OCI-LY7 (cell line): Measurements from ENCODE around the gene PTPRM. TPM values are rescaled to one million over a fixed set of nuclear protein-coding genes. Genes with fewer than 3 reads are reported as not detected.

Experiments
- BruUV-seq: library from RNA; stranded (reverse); fragments of 400-500 nt; replicated peaks from 2 replicates; lab custom pipeline; 2021; lab: Mats Ljungman, UMichigan
- CTCF ChIA-PET: fragments of 300-600 bp; sonication (Branson Sonifier 250); formaldehyde crosslinking; loops from one replicate; lab custom pipeline; 2022; ENCODE audit warnings: antibody characterized with exemption; ENCODE audit not compliant: unreplicated experiment; lab: Charles Lee
- POLR2A ChIA-PET: fragments of 300-600 bp; sonication (Branson Sonifier 250); formaldehyde crosslinking; loops from one replicate; lab custom pipeline; 2022; ENCODE audit warnings: antibody characterized with exemption; lab: Charles Lee
- DNase-seq: peaks from one replicate; pipeline ENCODE4 v3.0.0-alpha.2; 2015; ENCODE audit warnings: low spot score
- H2AFZ ChIP-seq: fragments of 200-600 bp; sonication (generic), shearing (Covaris generic); 2 replicates; pipeline ENCODE4 v1.6.1; 2014; ENCODE audit warnings: mild to moderate bottlenecking, antibody characterized with exemption, low read length, moderate library complexity
- H3K27ac ChIP-seq: fragments of 200-600 bp; sonication (generic); 2 replicates; pipeline ENCODE4 v1.5.1; 2014; ENCODE audit warnings: mixed run types, low read depth, mild to moderate bottlenecking, moderate library complexity, low read length, inconsistent platforms; ENCODE audit not compliant: poor library complexity, severe bottlenecking
- H3K36me3 ChIP-seq: fragments of 200-600 bp; sonication (generic); 2 replicates; pipeline ENCODE4 v1.6.1; 2014; ENCODE audit warnings: mild to moderate bottlenecking, antibody characterized with exemption, low read length, moderate library complexity, mixed read lengths; ENCODE audit not compliant: insufficient read depth
- H3K4me1 ChIP-seq: fragments of 200-600 bp; sonication (generic); 2 replicates; pipeline ENCODE4 v1.5.1; 2014; ENCODE audit warnings: mild to moderate bottlenecking, low read length; ENCODE audit not compliant: insufficient read depth, poor library complexity, severe bottlenecking
- H3K4me2 ChIP-seq: fragments of 200-600 bp; sonication (generic); 2 replicates; pipeline ENCODE4 v1.6.1; 2014; ENCODE audit warnings: mild to moderate bottlenecking, low read length
- H3K4me3 ChIP-seq: fragments of 200-600 bp; sonication (generic); 2 replicates; pipeline ENCODE4 v1.5.1; 2014; ENCODE audit warnings: mild to moderate bottlenecking, low read depth, low read length; ENCODE audit not compliant: poor library complexity, severe bottlenecking
- H3K79me2 ChIP-seq: fragments of 200-600 bp; sonication (generic); 2 replicates; pipeline ENCODE4 v1.6.1; 2016; ENCODE audit warnings: low read depth, mild to moderate bottlenecking, low read length, moderate library complexity, mixed read lengths; ENCODE audit not compliant: insufficient read depth
- H3K9me2 ChIP-seq: fragments of 200-600 bp; sonication (generic); 2 replicates; pipeline ENCODE4 v1.6.1; 2016; ENCODE audit warnings: mild to moderate bottlenecking, low read length, mixed read lengths; ENCODE audit not compliant: insufficient read depth
- H3K9me3 ChIP-seq: fragments of 200-600 bp; sonication (generic); 2 replicates; pipeline ENCODE4 v1.6.1; 2014; ENCODE audit warnings: mild to moderate bottlenecking, mixed run types, low read length, mixed read lengths
- H4K20me1 ChIP-seq: fragments of 200-600 bp; sonication (generic); 2 replicates; pipeline ENCODE4 v1.6.1; 2014; ENCODE audit warnings: mild to moderate bottlenecking, antibody characterized with exemption, low read length, moderate library complexity, mixed read lengths; ENCODE audit not compliant: insufficient read depth
- CTCF ChIP-seq: fragments of 200-600 bp; sonication (generic); conservative IDR thresholded peaks from 2 replicates; pipeline ENCODE4 v1.5.1; 2014; ENCODE audit warnings: mild to moderate bottlenecking, antibody characterized with exemption, low read length, moderate library complexity, mixed read lengths
- EZH2phosphoT487 ChIP-seq: fragments of 200-600 bp; sonication (generic); IDR thresholded peaks from 2 replicates; pipeline ENCODE4 v1.6.1; 2018; ENCODE audit warnings: low read depth, borderline replicate concordance, mild to moderate bottlenecking, mixed run types, antibody characterized with exemption, low read length, moderate library complexity, mixed read lengths
- intact Hi-C: fragments of 100-400 bp; cut with micrococcal nuclease; formaldehyde crosslinking; loops from one replicate; pipeline ENCODE4 v1.10.0; 2022; ENCODE audit not compliant: unreplicated experiment
- total RNA-seq, 2 experiments: library from RNA; depleted of rRNA in 1 of 2; stranded (reverse); fragments of >200 nt in 1 of 2; shearing (Covaris generic) in 1 of 2; gene quantifications; 2 replicates each; pipeline ENCODE4 v1.2.3, GENCODE V29; 2014 to 2022

Gene PTPRM
- total RNA-seq, 2 experiments from 2014 or later, result not detected

GRCh38 chr18:7598167-7599047, 31.3 kb downstream of the PTPRM start:
- H3K9me3 ChIP-seq, result no peaks in the 10 kb centered on the region
- no peak overlapping the region for H3K4me3 ChIP-seq
- no peak overlapping the region for H3K27ac ChIP-seq
- DNase-seq, result no peak
- no peaks in the 10 kb centered on the region for H3K9me2 ChIP-seq
- BruUV-seq, result no TSS peak
- no peaks in the 10 kb centered on the region for H4K20me1 ChIP-seq
- no peak for TF ChIP-seq CTCF
- no peak for TF ChIP-seq EZH2phosphoT487
- intact Hi-C loops, result no loop called here
- H3K4me1 ChIP-seq, result no peaks in the 10 kb centered on the region
- H3K4me2 ChIP-seq, result no peak overlapping the region
- H3K36me3 ChIP-seq, result no peaks in the 10 kb centered on the region
- no peaks in the 10 kb centered on the region for H3K79me2 ChIP-seq
- CTCF ChIA-PET, result no interaction called here
- H2AFZ ChIP-seq, result no peak overlapping the region
- POLR2A ChIA-PET, result interaction anchor here (0.6 kb wide), 2 partner anchors 97 to 211 kb away, joined by 3 to 4 read pairs; no protein-coding TSS in a partner anchor

- no peak for DNase-seq
- intact Hi-C loops, result loop anchor here (10.0 kb wide), 1 partner anchor 65 kb away; no protein-coding TSS in a partner anchor
- POLR2A ChIA-PET, result no interaction called here
- no peak overlapping the region for H3K27ac ChIP-seq
- no peaks in the 10 kb centered on the region for H3K9me2 ChIP-seq
- CTCF ChIA-PET, result no interaction called here
- no peaks in the 10 kb centered on the region for H3K4me1 ChIP-seq
- no peaks in the 10 kb centered on the region for H3K79me2 ChIP-seq
- no peaks in the 10 kb centered on the region for H3K36me3 ChIP-seq
- BruUV-seq, result no TSS peak
- H4K20me1 ChIP-seq, result no peaks in the 10 kb centered on the region
- no peaks in the 10 kb centered on the region for H3K9me3 ChIP-seq
- no peak overlapping the region for H2AFZ ChIP-seq
- H3K4me3 ChIP-seq, result no peak overlapping the region
- no peak for TF ChIP-seq CTCF
- TF ChIP-seq EZH2phosphoT487, result no peak
- H3K4me2 ChIP-seq, result no peak overlapping the region
Observed at GRCh38 chr18:7600036-7600435, 32.9 kb downstream of the PTPRM start.
